NCI-H2196 (cell line): ENCODE data around the gene ABCC10.
"Not testable (repeated sequence)": the region's sequence is repeated elsewhere in the genome, so short reads cannot be mapped to it uniquely, and the experiment has no call there.

Experiments used
- DNase-seq: peaks from one replicate; lab custom pipeline; 2025; ENCODE audit not compliant: unreplicated experiment; lab: John Stamatoyannopoulos, UW

The ABCC10 gene, protein sequence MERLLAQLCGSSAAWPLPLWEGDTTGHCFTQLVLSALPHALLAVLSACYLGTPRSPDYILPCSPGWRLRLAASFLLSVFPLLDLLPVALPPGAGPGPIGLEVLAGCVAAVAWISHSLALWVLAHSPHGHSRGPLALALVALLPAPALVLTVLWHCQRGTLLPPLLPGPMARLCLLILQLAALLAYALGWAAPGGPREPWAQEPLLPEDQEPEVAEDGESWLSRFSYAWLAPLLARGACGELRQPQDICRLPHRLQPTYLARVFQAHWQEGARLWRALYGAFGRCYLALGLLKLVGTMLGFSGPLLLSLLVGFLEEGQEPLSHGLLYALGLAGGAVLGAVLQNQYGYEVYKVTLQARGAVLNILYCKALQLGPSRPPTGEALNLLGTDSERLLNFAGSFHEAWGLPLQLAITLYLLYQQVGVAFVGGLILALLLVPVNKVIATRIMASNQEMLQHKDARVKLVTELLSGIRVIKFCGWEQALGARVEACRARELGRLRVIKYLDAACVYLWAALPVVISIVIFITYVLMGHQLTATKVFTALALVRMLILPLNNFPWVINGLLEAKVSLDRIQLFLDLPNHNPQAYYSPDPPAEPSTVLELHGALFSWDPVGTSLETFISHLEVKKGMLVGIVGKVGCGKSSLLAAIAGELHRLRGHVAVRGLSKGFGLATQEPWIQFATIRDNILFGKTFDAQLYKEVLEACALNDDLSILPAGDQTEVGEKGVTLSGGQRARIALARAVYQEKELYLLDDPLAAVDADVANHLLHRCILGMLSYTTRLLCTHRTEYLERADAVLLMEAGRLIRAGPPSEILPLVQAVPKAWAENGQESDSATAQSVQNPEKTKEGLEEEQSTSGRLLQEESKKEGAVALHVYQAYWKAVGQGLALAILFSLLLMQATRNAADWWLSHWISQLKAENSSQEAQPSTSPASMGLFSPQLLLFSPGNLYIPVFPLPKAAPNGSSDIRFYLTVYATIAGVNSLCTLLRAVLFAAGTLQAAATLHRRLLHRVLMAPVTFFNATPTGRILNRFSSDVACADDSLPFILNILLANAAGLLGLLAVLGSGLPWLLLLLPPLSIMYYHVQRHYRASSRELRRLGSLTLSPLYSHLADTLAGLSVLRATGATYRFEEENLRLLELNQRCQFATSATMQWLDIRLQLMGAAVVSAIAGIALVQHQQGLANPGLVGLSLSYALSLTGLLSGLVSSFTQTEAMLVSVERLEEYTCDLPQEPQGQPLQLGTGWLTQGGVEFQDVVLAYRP (N-terminal part only)

GRCh38 chr6:43427406-43428111, at the start of gene ABCC10:
Gene ABCC10, plus strand, starts transcription at chr6:43427541. Its CDS starts 438 bp downstream, at chr6:43427979.
- peak; percentile 96 for DNase-seq

DNA sequence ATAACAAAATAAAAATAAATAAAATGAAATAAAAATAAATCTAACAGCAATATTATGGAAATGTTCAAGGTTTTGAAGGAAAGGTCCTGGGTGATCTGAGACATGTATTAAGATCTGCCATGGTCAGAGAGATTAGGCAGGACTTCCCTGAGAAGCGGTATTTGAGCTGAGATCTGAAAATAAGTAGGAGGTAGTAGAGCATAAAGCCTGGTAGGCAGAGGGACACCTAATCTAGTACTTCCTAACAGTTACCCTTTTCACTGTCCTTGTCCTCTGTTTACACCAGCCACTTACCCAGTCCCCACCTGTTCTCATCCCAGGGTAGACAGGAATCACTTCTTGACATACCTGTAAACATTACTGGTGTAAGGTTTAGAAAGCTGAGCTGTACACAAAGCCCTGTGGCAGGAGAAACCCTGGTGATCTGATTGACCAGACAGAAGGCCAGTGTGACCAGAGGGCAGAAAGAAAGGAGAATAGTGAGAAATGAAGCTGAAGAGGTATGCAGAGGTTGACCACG, 49.6 kb upstream of the ABCC10 start:
- no peak for DNase-seq

- no peak for DNase-seq
These were observed 48.7 kb upstream of the ABCC10 start for GRCh38 chr6:43378631-43379030.

GRCh38 chr6:43380858-43381257, 46.5 kb upstream of the ABCC10 start:
- not testable (repeated sequence) for DNase-seq

GRCh38 chr6:43383021-43383667, 44.2 kb upstream of the ABCC10 start:
- DNase-seq, result no peak

GRCh38 chr6:43386492-43386891, 40.8 kb upstream of the ABCC10 start:
- DNase-seq, result no peak

GRCh38 chr6:43389730-43390295, 37.5 kb upstream of the ABCC10 start:
- DNase-seq, result no peak

DNA sequence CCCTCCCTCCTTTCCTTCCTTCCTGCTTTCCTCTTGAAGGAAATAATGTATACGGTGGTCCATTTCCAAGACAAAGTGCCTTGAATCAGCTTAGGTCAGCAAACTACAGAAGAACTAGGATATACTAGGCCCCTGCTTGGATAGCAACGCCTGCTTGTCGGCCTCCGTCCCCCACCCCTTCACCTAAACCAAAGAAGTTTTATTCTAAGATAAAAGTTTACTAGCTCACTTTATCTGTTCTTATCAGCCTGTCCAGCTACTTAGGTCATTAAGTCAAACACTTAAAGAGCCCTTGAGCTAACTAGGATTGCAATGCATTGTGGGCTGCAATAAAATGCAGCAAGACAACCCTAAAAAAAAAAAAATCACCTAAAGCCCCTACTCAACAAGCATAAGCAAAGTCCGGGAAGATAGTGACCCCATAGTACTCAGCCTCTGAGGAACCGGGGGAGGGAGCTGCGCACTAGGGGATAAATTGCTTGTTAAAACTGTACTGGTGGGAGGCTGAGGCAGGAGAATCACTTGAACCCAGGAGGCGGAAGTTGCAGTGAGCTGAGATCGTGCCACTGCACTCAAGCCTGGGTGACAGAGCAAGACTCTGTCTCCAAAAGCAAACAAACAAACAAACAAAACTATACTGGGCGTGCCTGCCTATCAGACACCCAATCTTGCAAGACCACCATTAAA, 36.4 kb upstream of the ABCC10 start:
- DNase-seq, result not testable (repeated sequence)

GRCh38 chr6:43391440-43392031, 35.8 kb upstream of the ABCC10 start:
- no peak for DNase-seq

DNA sequence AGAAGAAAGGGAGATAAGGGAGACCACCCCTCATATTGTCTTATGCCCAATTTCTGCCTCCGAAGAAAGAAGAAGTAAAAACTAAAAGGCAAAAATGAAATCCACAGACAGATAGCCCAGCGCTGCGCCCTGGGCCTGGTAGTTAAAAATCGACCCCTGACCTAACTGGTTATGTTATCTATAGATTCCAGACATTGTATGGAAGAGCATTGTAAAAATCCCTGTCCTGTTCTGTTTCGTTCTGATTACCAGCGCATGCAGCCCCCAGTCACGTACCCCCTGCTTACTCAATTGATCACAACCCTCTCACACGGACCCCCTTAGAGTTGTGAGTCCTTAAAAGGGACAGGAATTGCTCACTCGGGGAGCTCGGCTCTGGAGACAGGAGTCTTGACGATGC, 34.2 kb upstream of the ABCC10 start:
- DNase-seq, result not testable (repeated sequence)

- DNase-seq, result no peak
These were observed 33.7 kb upstream of the ABCC10 start for GRCh38 chr6:43393602-43394001.

GRCh38 chr6:43394982-43395381, 32.4 kb upstream of the ABCC10 start:
- DNase-seq, result no peak

- no peak for DNase-seq
These were observed 31.6 kb upstream of the ABCC10 start for GRCh38 chr6:43395776-43396175.

GRCh38 chr6:43396408-43397149, 30.8 kb upstream of the ABCC10 start:
- peak; percentile 16 for DNase-seq

DNA sequence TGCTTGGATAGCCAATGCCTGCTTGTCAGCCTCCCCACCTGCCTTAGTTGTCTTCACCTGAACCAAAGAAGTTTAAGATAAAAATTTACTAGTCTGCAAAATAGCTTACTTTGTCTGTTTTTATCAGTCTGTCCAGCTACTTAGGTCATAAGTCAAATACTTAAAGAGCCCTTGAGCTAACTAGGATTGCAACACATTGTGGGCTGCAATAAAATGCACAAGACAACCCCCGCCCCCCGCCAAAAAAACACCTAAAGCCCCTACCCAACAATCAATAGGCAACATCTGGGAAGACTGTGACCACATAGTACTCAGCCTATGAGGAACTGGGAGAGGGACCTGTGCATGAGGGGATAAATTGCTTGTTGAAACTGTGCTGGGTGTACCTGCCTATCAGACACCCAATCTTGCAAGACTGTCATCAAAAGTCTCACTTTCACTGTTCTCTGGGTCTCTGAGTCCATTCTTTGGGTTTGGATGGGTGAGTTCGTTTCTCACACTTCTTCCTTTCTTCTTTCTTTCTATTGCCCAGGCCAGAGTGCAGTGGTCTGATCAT, 27.3 kb upstream of the ABCC10 start:
- DNase-seq, result no peak

DNA sequence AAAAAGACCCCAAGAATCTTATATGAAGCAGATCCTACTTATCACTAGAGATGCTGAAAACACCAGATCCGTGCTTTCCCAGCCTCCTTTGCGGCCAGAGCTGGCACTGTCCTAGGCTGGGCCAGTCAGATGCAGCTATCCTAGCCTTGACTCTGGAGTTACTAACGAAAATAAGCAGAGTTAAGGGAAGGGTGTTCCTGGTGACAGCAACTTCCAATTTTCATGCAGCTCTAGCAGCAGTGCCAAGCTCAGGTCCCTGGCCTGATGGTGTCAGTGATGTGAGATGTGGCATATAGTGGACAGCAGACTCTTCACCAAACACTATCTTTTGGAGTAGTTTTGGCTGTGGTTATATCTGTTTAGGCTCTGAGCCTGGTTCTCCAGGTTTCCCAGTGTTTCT, 25.6 kb upstream of the ABCC10 start:
- no peak for DNase-seq

- no peak for DNase-seq
These were observed 24.5 kb upstream of the ABCC10 start for GRCh38 chr6:43402820-43403219.

- DNase-seq, result no peak
These were observed 22.0 kb upstream of the ABCC10 start for GRCh38 chr6:43405354-43405753.
